Measurements from ENCODE around the gene TMEM45B.
A peak's percentile ranks its signal among the peaks of the same experiment; 100 is the strongest.
"Not testable (repeated sequence)": the region's sequence is repeated elsewhere in the genome, so short reads cannot be mapped to it uniquely, and the experiment has no call there.

Gene TMEM45B

GRCh38 chr11:129853518-129854231 is 38.0 kb downstream of the TMEM45B start:
- DNase-seq = peak; percentile 75

- no peak for DNase-seq
Measured at GRCh38 chr11:129854232-129854805, 38.7 kb downstream of the TMEM45B start.

- DNase-seq = no peak
Measured at GRCh38 chr11:129855086-129855485, 39.4 kb downstream of the TMEM45B start.

GRCh38 chr11:129856036-129856435 is 40.4 kb downstream of the TMEM45B start:
- DNase-seq = no peak

- no peak for DNase-seq
Measured at GRCh38 chr11:129861702-129862522, 46.3 kb downstream of the TMEM45B start.

- DNase-seq = no peak
Measured at GRCh38 chr11:129864811-129865210, 49.2 kb downstream of the TMEM45B start.

GRCh38 chr11:129865701-129866100 is 50.1 kb downstream of the TMEM45B start:
- DNase-seq = no peak

GRCh38 chr11:129866311-129866710 is 50.7 kb downstream of the TMEM45B start:
- DNase-seq = no peak

GRCh38 chr11:129868626-129869025 is 53.0 kb downstream of the TMEM45B start:
- DNase-seq = not testable (repeated sequence)

- DNase-seq = no peak
Measured at GRCh38 chr11:129871914-129872313, 56.3 kb downstream of the TMEM45B start.

- no peak for DNase-seq
Measured at GRCh38 chr11:129880311-129880710, 64.7 kb downstream of the TMEM45B start.

GRCh38 chr11:129881570-129882170 is 66.0 kb downstream of the TMEM45B start:
- peak; percentile 38 for DNase-seq

GRCh38 chr11:129884581-129884980 is 68.9 kb downstream of the TMEM45B start:
- DNase-seq = no peak

GRCh38 chr11:129885381-129885780 is 69.7 kb downstream of the TMEM45B start:
- no peak for DNase-seq

GRCh38 chr11:129888451-129888850 is 72.8 kb downstream of the TMEM45B start:
- DNase-seq = no peak

GRCh38 chr11:129894278-129895125 is 78.9 kb downstream of the TMEM45B start:
- no peak for DNase-seq

- DNase-seq = peak; percentile 86
Measured at GRCh38 chr11:129895126-129896041, 79.7 kb downstream of the TMEM45B start, which contains the start of gene NFRKB. Gene NFRKB (minus strand): TSS chr11:129895578. CDS start chr11:129892849, 2,729 bp downstream.

GRCh38 chr11:129896062-129896461 is 80.4 kb downstream of the TMEM45B start:
- no peak for DNase-seq

- DNase-seq = no peak
Measured at GRCh38 chr11:129905402-129905801, 89.8 kb downstream of the TMEM45B start.

Data from CD4-positive, alpha-beta T cell treated with Interleukin-15 for 1 hour (primary cell).